ENCODE data around the gene SEMG2. TPM values are rescaled to one million over a fixed set of nuclear protein-coding genes. Genes with fewer than 3 reads are reported as not detected.

Gene SEMG2
- total and polyA plus RNA-seq, 2 donors from 2014 or later: 0.16 to 0.80 TPM

DNA sequence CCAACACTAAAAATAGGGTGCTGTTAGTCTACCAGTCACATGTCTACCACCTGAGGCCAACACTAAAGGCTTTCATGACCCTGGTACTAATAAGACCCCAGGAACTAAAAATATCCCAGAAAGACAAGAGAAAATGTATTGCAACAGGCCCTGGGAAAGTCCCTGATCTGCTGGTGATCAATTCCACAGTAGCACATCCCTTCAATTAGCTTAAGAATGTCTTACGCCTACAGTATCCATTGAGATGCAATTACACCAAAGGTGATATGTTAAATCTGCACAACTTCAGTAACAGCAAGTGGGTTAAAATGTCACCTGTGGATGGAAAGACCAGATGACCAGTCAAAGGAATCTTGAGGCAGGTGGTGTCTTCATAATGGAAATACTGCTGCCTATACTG, 11.2 kb upstream of the SEMG2 start:
- Histone ChIP-seq H3K27me3 (ENCODE audit: control insufficient read depth, insufficient read depth, low read length) (no peaks in the 10 kb centered on the region), H3K36me3 (ENCODE audit: control insufficient read depth in 2 of 3, insufficient read depth in 3 of 3, low read length in 3 of 3) (no peaks in the 10 kb centered on the region), H3K9ac (ENCODE audit: low read length in 3 of 3) (no peak overlapping the region), H3K9me3 (ENCODE audit: control insufficient read depth in 2 of 3, insufficient read depth in 1 of 3, low read length in 3 of 3) (no peaks in the 10 kb centered on the region), H3K4me1 (ENCODE audit: control insufficient read depth in 2 of 3, insufficient read depth in 2 of 3, low read depth in 1 of 3, low read length in 3 of 3) (no peaks in the 10 kb centered on the region), H3K27ac (ENCODE audit: low read depth in 2 of 2, low read length in 2 of 2) (no peak overlapping the region), H3K4me3 (ENCODE audit: low read length in 3 of 3) (no peak overlapping the region)
- FAIRE-seq: no peak
- intact Hi-C loops (cut with DNase I): no loop called here
- no peak for DNase-seq
- no peak for TF ChIP-seq CTCF (IDR thresholded peaks at IDR 0.05; ENCODE audit: borderline replicate concordance, extremely low read depth, insufficient read depth)

GRCh38 chr20:45211569-45212474, 9.4 kb upstream of the SEMG2 start:
- H3K9me3 ChIP-seq (ENCODE audit: control insufficient read depth in 2 of 3, insufficient read depth in 1 of 3, low read length in 3 of 3): no peaks in the 10 kb centered on the region
- H3K4me1 ChIP-seq (ENCODE audit: control insufficient read depth in 2 of 3, insufficient read depth in 2 of 3, low read depth in 1 of 3, low read length in 3 of 3): no peaks in the 10 kb centered on the region
- TF ChIP-seq CTCF (IDR thresholded peaks at IDR 0.05; ENCODE audit: borderline replicate concordance, extremely low read depth, insufficient read depth): no peak
- DNase-seq (no peak), FAIRE-seq (no peak)
- intact Hi-C loops (cut with DNase I): no loop called here
- H3K27ac ChIP-seq (ENCODE audit: low read depth in 2 of 2, low read length in 2 of 2): no peak overlapping the region
- no peak overlapping the region for H3K9ac ChIP-seq (ENCODE audit: low read length in 3 of 3)
- no peaks in the 10 kb centered on the region for H3K36me3 ChIP-seq (ENCODE audit: control insufficient read depth in 2 of 3, insufficient read depth in 3 of 3, low read length in 3 of 3)
- no peaks in the 10 kb centered on the region for H3K27me3 ChIP-seq (ENCODE audit: control insufficient read depth, insufficient read depth, low read length)
- no peak overlapping the region for H3K4me3 ChIP-seq (ENCODE audit: low read length in 3 of 3)

- no peak overlapping the region for H3K27ac ChIP-seq (ENCODE audit: low read depth in 2 of 2, low read length in 2 of 2)
- no peak overlapping the region for H3K4me3 ChIP-seq (ENCODE audit: low read length in 3 of 3)
- FAIRE-seq (no peak), DNase-seq (no peak)
- H3K27me3 ChIP-seq (ENCODE audit: control insufficient read depth, insufficient read depth, low read length): no peaks in the 10 kb centered on the region
- TF ChIP-seq CTCF (IDR thresholded peaks at IDR 0.05; ENCODE audit: borderline replicate concordance, extremely low read depth, insufficient read depth): no peak
- intact Hi-C loops (cut with DNase I): no loop called here
- no peak overlapping the region for H3K9ac ChIP-seq (ENCODE audit: low read length in 3 of 3)
- H3K4me1 ChIP-seq (ENCODE audit: control insufficient read depth in 2 of 3, insufficient read depth in 2 of 3, low read depth in 1 of 3, low read length in 3 of 3): no peaks in the 10 kb centered on the region
- H3K36me3 ChIP-seq (ENCODE audit: control insufficient read depth in 2 of 3, insufficient read depth in 3 of 3, low read length in 3 of 3): no peaks in the 10 kb centered on the region
- H3K9me3 ChIP-seq (ENCODE audit: control insufficient read depth in 2 of 3, insufficient read depth in 1 of 3, low read length in 3 of 3): no peaks in the 10 kb centered on the region
Observed at GRCh38 chr20:45212836-45213235, 8.3 kb upstream of the SEMG2 start.
